ENCODE results near the gene ADAMTS13. TPM values are rescaled to one million over a fixed set of nuclear protein-coding genes. Genes with fewer than 3 reads are reported as not detected.

Gene ADAMTS13
- total RNA-seq, 4 donors from 2014 or later = 1.7 to 4.3 (median 3.2) TPM

DNA sequence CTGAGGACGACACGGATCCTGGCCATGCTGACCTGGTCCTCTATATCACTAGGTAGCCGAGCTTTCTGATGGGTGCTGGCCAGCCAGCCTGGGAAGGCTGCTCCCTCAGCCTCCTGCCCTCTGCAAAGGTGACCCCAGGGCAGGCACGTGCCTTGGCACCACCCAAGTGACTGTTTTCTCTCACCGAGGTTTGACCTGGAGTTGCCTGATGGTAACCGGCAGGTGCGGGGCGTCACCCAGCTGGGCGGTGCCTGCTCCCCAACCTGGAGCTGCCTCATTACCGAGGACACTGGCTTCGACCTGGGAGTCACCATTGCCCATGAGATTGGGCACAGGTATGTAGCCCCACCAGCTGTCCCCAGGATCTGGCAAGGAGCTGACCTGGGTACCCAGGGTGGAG, 3.8 kb downstream of the ADAMTS13 start:
- Histone ChIP-seq H3K27me3 (peaks cover 0 to 34% of the 10 kb centered on the region in 2 donors), H3K36me3 (peaks cover 0 to 31% (median 0%) of the 10 kb centered on the region in 3 donors), H3K9me3 (no peaks in the 10 kb centered on the region), H3K27ac (no peak overlapping the region), H3K4me3 (no peak overlapping the region), H3K4me1 (peaks cover 0 to 20% (median 2%) of the 10 kb centered on the region in 4 donors)
- DNase-seq (ENCODE audit: low spot score in 2 of 2) = no peak
- 79 to 92% methylated on average over 3 to 11 of the region's 11 CpGs for WGBS, 2 donors
- no peak for TF ChIP-seq EP300 (IDR thresholded peaks at IDR 0.05)
- TF ChIP-seq, protein P1, sequence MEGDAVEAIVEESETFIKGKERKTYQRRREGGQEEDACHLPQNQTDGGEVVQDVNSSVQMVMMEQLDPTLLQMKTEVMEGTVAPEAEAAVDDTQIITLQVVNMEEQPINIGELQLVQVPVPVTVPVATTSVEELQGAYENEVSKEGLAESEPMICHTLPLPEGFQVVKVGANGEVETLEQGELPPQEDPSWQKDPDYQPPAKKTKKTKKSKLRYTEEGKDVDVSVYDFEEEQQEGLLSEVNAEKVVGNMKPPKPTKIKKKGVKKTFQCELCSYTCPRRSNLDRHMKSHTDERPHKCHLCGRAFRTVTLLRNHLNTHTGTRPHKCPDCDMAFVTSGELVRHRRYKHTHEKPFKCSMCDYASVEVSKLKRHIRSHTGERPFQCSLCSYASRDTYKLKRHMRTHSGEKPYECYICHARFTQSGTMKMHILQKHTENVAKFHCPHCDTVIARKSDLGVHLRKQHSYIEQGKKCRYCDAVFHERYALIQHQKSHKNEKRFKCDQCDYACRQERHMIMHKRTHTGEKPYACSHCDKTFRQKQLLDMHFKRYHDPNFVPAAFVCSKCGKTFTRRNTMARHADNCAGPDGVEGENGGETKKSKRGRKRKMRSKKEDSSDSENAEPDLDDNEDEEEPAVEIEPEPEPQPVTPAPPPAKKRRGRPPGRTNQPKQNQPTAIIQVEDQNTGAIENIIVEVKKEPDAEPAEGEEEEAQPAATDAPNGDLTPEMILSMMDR (IDR thresholded peaks at IDR 0.05) = no peak
- no peak for TF ChIP-seq POLR2A (IDR thresholded peaks at IDR 0.05)

DNA sequence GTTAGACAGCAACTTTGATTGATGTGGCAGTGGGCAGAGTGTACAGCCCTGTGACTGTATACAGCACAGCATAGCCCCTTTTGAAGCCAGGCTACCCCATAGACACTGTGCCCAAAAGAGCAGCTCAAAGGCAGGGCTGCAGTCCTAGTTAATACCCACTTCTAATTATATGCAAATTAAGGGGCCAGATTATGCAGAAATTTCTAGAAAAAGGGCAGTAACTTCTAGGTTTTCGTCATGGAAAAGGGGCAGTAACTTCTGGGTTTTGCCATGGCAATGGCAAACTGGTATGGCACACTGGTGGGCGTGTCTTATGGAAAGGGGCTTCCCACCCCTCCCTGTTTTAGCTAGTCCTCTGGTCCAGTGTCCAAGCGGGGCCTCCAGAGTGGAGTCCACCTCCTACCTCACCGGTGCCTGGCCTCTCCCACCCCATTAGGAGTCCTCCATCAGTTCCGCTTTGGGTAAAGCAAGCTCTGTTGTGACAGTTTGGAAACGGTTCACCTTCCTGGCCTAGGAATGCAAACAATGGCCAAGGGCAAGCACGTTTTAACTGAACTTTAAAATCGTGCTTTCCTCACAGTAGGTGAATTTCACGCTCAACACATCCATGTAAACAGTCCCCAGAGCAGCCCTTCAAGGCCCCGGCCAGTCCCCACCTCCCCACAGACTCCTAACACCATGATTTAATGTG, 5.6 kb downstream of the ADAMTS13 start:
- H3K36me3 ChIP-seq = peaks cover 0 to 31% (median 0%) of the 10 kb centered on the region in 3 donors
- WGBS, 2 donors = 56 to 59% methylated on average over 10 of the region's 10 CpGs
- H3K27me3 ChIP-seq = peaks cover 0 to 34% of the 10 kb centered on the region in 2 donors
- no peak overlapping the region for H3K27ac ChIP-seq
- H3K4me3 ChIP-seq = no peak overlapping the region
- H3K4me1 ChIP-seq = peaks cover 0 to 20% (median 2%) of the 10 kb centered on the region in 4 donors
- DNase-seq (ENCODE audit: low spot score in 2 of 2) = no peak
- no peak for TF ChIP-seq POLR2A (IDR thresholded peaks at IDR 0.05)
- no peak for TF ChIP-seq EP300 (IDR thresholded peaks at IDR 0.05)
- TF ChIP-seq, protein P1 (IDR thresholded peaks at IDR 0.05) = no peak
- H3K9me3 ChIP-seq = no peaks in the 10 kb centered on the region

DNA sequence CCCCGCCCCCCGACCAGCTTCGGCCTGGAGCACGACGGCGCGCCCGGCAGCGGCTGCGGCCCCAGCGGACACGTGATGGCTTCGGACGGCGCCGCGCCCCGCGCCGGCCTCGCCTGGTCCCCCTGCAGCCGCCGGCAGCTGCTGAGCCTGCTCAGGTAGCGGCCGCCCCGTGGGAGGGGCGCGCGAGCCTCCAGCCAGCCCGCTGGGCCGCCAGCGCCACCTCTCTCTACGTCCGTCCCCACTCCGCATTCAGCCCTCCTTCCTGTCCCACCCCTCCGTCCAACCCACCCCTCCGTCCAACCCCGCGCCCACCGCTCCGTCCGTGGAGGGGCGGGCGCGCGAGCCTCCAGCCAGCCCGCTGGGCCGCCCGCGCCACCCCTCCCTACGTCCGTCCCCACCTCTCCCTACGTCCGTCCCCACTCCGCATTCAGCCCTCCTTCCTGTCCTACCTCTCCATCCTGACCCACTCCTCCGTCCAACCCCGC, 6.5 kb downstream of the ADAMTS13 start:
- H3K9me3 ChIP-seq = no peaks in the 10 kb centered on the region
- TF ChIP-seq POLR2A (IDR thresholded peaks at IDR 0.05) (no peak), EP300 (IDR thresholded peaks at IDR 0.05) (no peak)
- TF ChIP-seq, protein P1 (IDR thresholded peaks at IDR 0.05) = no peak
- DNase-seq (ENCODE audit: low spot score in 2 of 2) = no peak
- no peak overlapping the region for H3K27ac ChIP-seq
- peaks cover 0 to 31% (median 0%) of the 10 kb centered on the region in 3 donors for H3K36me3 ChIP-seq
- H3K4me3 ChIP-seq = peak overlapping the region in 2 of 4 donors; percentile 21 to 40
- peaks cover 0 to 34% of the 10 kb centered on the region in 2 donors for H3K27me3 ChIP-seq
- H3K4me1 ChIP-seq = peaks cover 0 to 20% (median 2%) of the 10 kb centered on the region in 4 donors
- 0 to 2% methylated on average over 27 to 39 of the region's 57 CpGs for WGBS, 2 donors

DNA sequence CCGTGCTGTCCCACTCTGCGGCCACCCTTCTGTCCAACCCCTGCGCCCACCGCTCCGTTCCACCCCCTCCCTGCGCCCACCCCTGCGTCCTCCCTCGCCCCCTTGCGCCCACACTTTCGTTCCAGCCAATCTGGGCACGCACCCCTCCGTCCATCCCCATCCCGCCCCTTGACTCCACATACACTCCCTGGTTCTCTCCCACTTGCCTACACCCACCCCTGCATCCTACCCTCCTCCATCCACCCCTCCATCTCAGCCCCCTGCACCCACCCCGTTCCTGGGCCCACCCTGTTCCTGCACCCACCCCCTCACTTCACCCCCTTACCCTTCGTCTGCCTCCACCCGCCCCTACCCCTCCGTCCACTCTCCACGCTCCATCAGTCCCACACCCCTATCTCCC, 7.0 kb downstream of the ADAMTS13 start:
- Histone ChIP-seq H3K27me3 (peaks cover 0 to 34% of the 10 kb centered on the region in 2 donors), H3K36me3 (peaks cover 0 to 28% (median 0%) of the 10 kb centered on the region in 3 donors), H3K4me1 (peaks cover 0 to 20% (median 2%) of the 10 kb centered on the region in 4 donors), H3K4me3 (no peak overlapping the region), H3K9me3 (no peaks in the 10 kb centered on the region), H3K27ac (no peak overlapping the region)
- TF ChIP-seq EP300 (IDR thresholded peaks at IDR 0.05) (no peak), POLR2A (IDR thresholded peaks at IDR 0.05) (no peak)
- TF ChIP-seq, protein P1 (IDR thresholded peaks at IDR 0.05) = no peak
- DNase-seq (ENCODE audit: low spot score in 2 of 2) = no peak
- WGBS, 2 donors = 5 to 8% methylated on average over 17 to 18 of the region's 18 CpGs

DNA sequence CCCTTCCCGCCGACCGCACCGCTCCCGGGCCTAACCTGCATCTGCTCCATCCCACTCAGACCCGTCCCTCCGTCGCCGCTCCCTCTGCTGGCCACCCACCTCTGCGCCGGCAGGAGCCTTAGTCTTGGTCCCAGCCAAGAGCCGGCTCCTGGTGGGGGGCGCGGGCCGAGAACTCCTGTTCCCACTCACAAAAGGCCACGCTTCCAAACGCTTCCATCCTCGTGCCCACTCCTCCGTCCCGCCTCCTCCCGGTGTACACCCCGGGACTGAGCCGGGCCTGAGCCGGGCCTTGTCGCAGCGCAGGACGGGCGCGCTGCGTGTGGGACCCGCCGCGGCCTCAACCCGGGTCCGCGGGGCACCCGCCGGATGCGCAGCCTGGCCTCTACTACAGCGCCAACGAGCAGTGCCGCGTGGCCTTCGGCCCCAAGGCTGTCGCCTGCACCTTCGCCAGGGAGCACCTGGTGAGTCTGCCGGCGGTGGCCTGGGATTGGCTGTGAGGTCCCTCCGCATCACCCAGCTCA, 7.5 kb downstream of the ADAMTS13 start:
- Histone ChIP-seq H3K27me3 (peaks cover 0 to 34% of the 10 kb centered on the region in 2 donors), H3K4me1 (peaks cover 0 to 20% (median 2%) of the 10 kb centered on the region in 4 donors), H3K27ac (no peak overlapping the region), H3K9me3 (no peaks in the 10 kb centered on the region), H3K36me3 (peaks cover 0 to 23% (median 0%) of the 10 kb centered on the region in 3 donors), H3K4me3 (no peak overlapping the region)
- no peak for DNase-seq (ENCODE audit: low spot score in 2 of 2)
- TF ChIP-seq POLR2A (IDR thresholded peaks at IDR 0.05) (no peak), EP300 (IDR thresholded peaks at IDR 0.05) (no peak)
- 22 to 25% methylated on average over 35 of the region's 49 CpGs for WGBS, 2 donors
